Epidermal melanocyte (primary cell): ENCODE data around the gene C1QTNF9.
"Not testable (repeated sequence)": the region's sequence is repeated elsewhere in the genome, so short reads cannot be mapped to it uniquely, and the experiment has no call there.

Experiments used
- DNase-seq: peaks from one replicate; pipeline ENCODE4 v3.0.0; 2011; ENCODE audit warnings: low spot score; ENCODE audit not compliant: insufficient read length

Gene C1QTNF9

GRCh38 chr13:24309300-24309699 is at the start of gene C1QTNF9:
TSS of gene C1QTNF9 (plus strand) at chr13:24309580. CDS start at chr13:24316004, 6,424 bp downstream.
- not testable (repeated sequence) for DNase-seq

DNA sequence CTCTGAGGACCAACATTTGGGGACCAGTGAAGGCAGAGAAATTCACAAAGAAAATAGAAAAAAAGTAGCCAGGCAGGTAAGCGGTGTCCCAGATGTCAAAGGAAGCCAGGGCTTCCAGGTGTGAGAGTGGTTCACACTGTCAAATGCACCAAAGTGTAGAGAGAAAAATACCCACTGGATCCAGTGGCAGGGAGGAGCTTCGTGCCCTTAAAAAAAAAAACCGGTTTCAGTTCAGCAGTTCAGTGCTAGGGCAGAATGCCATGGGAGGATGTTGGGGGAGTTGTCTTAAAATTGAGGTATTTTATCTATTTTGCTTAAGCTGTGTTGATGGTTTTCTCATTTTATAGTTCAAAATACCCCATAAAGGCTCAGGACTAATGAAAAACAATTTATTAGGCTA is 47.8 kb upstream of the C1QTNF9 start:
- no peak for DNase-seq

DNA sequence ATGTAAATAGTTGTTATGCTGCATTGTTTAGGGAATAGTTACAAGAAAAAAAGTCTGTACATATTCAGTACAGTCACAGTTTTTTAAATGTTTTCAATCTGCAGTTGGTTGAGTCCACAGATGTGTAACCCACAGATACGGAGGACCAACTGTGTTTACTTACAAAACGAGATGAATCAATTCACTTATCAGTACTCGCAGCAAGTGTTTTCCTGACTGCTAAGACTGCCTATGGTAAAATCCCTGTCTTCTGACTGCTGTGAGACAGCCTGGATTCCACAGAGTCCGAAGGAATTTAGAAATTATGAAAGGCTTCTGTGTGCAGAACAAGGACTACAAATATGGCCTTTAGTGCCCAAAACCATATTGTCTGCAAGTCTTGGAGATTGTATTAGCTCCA is 45.7 kb upstream of the C1QTNF9 start:
- DNase-seq = peak; percentile 50

GRCh38 chr13:24264976-24265375 is 44.4 kb upstream of the C1QTNF9 start:
- DNase-seq = no peak

- no peak for DNase-seq
Observed at GRCh38 chr13:24265453-24265852, 43.9 kb upstream of the C1QTNF9 start.

- no peak for DNase-seq
Observed at GRCh38 chr13:24267274-24267673, 42.1 kb upstream of the C1QTNF9 start.

GRCh38 chr13:24267801-24268200 is 41.6 kb upstream of the C1QTNF9 start:
- no peak for DNase-seq

DNA sequence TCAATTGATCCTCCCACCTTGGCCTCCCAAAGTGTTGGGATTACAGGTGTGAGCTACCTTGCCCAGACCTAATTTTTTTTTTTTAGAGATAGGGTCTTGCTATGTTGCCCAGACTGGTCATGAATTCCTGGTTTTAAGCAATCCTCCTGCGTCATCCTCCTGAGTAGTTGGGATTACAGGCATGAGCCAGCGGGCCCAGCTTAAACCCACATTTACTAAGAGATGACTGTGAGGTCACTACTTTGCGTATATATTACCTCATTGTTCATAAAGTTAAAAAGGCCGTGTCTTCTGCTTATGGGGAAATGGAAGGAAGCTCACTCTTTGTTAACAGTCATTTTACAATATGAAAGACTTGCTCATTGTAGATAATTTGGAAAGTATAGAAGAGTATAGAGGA is 39.6 kb upstream of the C1QTNF9 start:
- no peak for DNase-seq

DNA sequence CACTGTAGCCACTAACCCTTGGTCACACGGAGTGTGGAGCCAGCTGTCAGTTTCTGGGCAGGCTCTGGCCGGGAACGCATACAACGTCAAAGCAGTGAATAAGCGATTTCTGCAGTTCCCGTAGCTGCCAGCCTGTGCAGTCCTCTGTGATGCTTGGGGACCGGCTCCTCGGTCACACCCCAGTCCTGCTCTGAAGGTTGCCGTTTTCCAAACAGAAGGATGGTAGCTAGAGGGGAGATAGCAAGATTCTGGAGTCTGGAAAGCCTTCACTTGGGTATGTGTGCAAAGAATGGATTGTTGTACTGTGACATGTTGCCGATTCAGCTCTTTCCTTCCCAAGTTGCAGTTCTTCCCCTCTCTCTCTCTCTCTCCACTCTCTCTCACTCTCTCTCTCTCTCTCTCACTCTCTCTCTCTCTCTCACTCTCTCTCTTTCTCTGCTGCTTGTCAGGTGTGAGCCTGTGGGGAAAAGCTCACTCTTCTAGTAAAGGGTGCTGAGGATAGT is 38.7 kb upstream of the C1QTNF9 start:
- DNase-seq = peak; percentile 36

GRCh38 chr13:24271231-24271600 is 38.2 kb upstream of the C1QTNF9 start:
- DNase-seq = no peak

- peak; percentile 85 for DNase-seq
Observed at GRCh38 chr13:24271601-24272451, 37.6 kb upstream of the C1QTNF9 start.

DNA sequence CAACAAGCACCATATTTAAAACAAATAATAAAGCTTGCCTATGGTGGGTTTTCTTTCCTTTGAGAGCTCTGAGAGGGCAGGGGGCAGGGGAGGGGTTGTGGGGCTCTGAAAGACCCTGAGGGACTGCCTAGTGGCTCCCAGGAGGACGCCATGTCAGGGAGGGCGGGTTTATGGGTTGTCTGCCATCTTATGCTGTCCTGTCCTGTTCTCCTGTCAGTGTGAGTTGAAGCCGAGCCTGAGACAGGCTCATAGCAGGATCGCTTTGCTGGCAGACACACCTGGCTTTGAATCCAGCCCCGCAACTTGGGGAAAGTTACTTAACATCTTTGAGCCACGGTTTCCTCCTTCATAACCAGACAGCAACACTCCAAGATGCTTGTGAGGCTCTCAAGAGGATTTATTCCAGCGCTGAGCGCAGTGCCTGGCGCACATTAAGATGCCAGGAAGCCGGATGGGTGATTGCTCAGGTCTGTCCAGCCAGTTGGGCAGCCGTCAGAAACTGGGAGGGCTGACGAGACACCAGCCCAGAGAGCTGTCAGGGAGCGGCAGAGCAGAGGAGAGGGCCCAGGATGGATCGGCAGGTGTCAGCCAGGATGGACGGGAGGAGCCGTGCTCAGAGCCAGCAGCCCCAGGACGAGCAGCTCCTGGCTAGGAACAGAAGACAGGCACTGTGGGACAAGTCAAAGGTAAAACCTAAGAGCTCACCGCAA is 36.8 kb upstream of the C1QTNF9 start:
- no peak for DNase-seq

- DNase-seq = no peak
Observed at GRCh38 chr13:24273926-24274325, 35.5 kb upstream of the C1QTNF9 start.

DNA sequence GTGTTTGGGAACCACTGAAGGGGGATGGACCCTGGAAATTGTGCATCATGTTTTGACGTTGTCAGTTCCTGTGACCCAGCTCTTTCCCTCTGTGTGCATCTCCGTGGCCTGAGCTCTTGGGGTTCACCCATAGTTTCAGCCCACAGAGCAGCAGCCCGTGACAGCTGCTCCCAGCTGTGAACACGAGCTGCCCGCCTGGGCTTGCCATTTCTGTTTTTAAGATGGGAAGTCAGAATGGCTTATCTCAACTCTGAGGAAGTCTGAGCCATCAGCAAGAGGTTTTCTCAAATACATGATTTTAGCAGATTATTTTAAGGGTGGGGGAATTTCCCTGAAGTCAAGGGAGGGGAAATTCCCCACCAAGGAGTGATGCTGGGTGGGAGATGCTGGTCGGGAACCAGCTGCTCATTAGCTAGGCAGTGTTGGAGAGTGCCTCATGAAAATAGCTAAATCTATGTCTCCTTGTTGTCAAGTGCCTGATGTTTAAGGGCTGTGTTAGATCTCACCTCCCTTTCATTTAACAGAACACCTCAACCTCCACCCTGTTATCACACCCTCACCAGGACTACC is 34.8 kb upstream of the C1QTNF9 start:
- no peak for DNase-seq

- no peak for DNase-seq
Observed at GRCh38 chr13:24275041-24275440, 34.3 kb upstream of the C1QTNF9 start.

GRCh38 chr13:24276306-24276705 is 33.1 kb upstream of the C1QTNF9 start:
- DNase-seq = no peak

GRCh38 chr13:24276861-24277260 is 32.5 kb upstream of the C1QTNF9 start:
- no peak for DNase-seq

DNA sequence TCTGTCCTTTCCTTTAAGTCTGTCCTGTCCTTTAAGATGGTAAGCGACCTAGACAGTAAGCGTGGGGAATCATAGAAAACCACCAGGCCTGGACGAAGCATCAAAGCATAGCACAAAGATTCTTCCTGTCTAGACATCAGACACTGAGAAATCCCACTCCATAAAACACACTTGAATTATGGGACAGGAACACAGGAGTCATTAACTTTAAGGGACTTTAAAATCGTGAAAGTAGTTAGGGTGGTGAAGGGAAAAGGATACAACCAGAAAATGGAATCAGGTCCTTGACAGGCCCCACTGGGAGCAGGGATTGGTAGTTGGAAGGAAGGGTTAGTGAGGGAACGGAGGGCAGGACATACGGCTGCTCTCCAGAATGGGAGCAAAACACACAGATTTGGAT is 31.6 kb upstream of the C1QTNF9 start:
- no peak for DNase-seq

GRCh38 chr13:24279327-24280110 is 29.9 kb upstream of the C1QTNF9 start:
- DNase-seq = no peak

- DNase-seq = no peak
Observed at GRCh38 chr13:24280720-24281119, 28.7 kb upstream of the C1QTNF9 start.
